Stimulated activated CD4-positive, alpha-beta T cell treated with anti-CD3 and anti-CD28 coated beads, Interleukin-15, amount 100 ng/mL, for 48 hours (primary cell): ENCODE data around the gene HEATR5A.
"Not testable (repeated sequence)": the region's sequence is repeated elsewhere in the genome, so short reads cannot be mapped to it uniquely, and the experiment has no call there.

ENCODE experiments used
- DNase-seq, 2 donors: peaks; one replicate each; pipeline ENCODE4 v3.0.0-alpha.2; 2020; ENCODE audit warnings: low read depth in 2 of 2

HEATR5A gene

DNA sequence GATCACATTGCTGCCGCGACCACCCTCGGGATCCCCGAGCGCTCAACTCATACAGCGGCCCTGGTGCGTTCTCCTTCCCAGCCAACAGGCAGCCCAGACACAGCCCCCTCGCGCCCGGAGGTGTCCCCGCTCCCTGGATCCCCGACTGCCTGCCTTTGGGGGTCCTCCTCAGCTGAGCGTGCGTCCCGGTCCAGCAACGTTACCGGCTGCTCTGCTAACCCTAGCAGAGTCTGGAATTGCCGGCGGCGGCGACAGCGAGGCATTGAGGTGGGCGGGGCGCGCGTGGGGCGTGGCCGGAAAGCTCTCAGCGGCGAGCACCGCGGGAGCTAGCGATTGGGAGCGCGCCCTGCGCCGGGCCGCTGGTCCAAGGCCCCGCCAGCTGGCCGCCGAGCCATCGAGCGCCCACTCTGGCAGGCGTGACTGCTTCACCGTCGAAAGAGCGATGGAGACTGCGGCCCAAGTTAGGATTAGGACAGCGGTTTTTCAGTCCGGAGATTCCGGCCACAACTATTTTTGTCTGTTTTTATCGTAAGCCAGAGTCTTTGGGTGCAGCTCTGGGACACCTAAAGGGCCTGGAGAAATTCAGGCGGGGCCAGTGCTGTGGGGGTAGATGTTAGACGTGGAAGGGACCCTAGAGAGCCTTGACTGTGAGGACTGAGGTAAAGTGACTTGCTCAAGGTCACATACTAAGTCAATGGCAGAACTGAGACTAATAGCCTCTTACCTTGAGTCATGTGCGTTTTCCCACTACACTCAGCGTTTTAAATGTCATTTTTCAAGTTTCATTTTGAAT is at the start of gene HEATR5A:
Gene HEATR5A, minus strand, starts transcription at position 232 of the 793 bp plus-strand sequence. CDS start 17,575 bp downstream, outside the sequence.
- peak; percentile 78 to 88 for DNase-seq

DNA sequence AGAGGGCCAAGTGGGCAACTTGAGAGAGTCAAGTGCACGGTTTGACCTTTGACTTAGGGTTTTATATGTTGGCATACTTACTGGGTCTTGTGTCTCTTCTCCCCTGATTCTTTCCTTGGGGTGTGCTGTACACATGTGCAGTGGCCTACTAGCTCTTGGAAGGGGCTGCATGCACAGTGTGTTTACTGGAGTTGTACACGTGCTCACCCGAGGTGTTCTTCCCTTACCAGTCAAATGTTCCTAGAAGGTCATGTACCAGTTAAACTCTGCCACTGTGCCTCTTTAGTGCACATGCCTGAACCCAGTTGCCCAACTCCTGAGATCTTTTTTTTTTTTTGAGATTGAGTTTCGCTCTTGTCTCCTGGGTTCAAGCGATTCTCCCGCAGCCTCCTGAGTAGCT is 46.2 kb upstream of the HEATR5A start:
- no peak for DNase-seq

DNA sequence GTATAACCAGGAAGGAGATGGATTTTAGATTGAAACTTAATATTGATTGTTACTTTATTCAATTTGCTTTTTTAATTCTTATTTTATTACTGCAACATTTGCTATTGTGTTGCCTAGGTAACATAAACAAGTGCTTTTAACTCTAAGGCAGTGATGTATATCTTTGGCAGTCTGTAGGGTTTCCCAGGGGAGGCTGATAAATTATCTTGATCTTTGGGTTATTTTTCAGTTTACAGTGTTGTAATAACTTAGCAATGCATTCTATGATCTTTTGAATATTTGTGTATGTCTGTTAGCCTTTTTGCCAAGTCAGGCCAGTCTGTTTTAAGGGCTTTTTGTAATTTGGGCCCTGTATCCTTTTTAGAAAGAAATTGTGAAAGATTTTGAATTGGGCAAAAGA is 44.8 kb upstream of the HEATR5A start:
- no peak for DNase-seq

DNA sequence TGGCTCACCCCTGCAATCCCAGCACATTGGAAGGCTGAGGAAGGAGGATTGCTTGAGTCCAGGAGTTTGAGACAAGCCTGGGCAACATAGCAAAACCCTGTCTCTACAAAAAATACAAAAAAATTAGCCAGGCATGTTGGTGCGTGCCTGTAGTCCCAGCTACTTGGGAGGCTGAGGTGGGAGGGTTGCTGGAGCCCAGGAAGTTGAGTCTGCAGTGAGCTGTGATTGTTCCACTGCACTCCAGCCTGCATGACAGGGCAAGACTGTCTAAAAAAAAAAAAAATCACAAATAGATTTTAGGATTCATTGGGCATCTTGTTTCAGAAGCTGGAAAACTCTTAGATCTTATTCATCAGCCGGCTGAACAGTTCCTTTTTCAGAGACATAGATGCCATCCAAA is 42.1 kb upstream of the HEATR5A start:
- not testable (repeated sequence) for DNase-seq

DNA sequence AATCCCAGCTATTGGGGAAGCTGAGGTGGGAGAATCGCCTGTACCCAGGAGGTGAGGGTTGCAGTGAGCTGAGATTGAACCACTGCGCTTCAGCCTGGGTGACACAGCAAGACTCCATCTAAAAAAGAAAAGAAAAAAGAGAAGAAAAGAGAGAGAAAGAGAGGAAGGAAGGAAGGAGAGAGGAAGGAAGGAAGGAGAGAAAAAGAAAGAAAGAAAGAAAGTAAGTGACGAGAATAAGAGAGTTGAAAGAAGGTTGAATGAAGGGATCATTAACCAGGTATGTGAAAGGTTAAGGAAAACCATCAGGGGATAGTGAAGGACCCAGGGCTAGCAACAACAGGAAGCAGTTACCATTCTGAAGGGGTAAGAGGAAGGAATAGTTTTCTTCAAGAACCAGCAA is 41.2 kb upstream of the HEATR5A start:
- no peak for DNase-seq

DNA sequence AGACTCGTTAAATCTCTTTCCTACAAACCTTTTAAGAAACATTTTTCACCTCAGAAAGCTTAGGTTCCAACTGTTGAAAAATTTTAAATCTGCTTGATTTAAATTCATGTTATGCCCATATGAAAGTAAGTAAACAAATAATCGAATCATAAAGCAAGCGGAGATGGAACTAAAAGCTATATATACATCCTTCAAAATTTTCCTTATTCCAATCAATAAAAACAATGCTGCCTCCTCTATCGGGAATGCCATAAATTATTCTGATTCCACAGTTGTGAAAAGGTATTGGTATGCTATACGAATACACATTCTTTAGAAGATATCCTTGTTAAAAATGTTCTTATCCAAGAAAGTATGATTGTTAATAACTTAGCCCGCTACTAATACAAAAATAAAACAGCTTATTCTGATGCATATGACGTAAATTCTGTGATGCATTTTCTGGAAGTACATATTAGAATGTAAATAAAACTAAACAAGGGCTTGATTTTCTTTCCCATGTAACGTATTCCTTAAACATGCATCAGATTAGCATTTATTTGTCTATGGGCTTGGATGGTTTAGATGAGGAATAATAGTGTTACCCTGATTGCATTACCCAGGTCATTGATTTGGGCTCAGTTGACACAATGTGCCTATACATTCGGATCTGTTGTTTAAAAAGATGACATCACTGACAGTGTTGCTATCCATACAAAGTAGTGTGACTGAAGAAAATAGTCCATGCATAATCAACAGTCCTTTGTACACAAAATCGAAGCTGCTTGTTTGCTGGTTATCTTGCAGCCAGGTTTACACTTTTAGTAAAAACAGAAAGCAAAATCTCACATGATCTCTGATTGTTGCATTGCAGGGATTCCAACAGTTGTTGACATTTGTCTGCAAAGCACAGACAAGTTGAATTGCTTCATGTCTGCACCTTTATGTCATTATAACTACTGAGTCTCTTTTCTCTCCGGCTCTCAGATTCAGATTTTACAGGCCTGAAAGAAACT is 37.6 kb upstream of the HEATR5A start:
- DNase-seq: no peak

DNA sequence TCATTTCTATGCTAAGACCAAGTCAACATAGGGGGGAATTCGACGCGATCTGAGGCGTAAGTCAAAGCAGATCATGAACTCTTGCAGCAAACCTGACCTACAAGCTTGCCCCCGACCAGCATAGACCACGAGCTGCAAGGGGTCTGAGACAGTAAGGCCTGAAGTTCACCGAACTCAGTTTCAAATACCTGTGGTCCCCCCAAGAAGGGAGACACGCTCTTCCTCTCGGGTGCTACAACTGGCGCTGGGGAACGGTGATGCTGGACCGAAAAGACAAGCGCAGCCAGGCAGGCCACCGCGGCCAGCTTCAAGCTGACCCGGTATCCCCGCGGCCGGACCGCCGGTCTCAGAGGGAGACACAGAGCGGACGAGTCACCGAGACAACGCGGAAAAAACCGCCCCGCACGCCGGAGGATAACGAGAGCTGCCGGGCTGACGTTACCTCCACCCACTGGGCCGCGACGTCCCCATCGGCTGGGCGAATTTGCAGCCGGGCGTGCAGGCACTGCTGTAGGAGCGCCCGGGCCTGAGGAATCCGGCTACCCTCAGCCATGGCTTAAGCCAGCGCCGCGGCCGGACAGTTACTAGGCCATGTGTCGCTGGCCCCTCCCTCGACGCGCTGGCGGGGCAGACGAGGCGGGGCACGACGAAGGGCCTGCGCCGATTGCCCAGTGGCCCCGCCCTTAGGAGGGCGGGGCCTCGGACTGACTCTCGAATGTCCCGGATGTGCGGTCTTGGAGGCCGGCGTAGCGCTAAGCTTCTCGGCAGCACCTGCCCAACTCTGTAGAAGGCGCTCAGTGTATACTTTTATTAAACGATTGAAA is 36.7 kb upstream of the HEATR5A start, which contains the start of gene DTD2:
Gene DTD2, minus strand, starts transcription at position 666 of the 824 bp plus-strand sequence. Its CDS starts 113 bp downstream, at position 553.
- peak; percentile 80 to 91 for DNase-seq

DNA sequence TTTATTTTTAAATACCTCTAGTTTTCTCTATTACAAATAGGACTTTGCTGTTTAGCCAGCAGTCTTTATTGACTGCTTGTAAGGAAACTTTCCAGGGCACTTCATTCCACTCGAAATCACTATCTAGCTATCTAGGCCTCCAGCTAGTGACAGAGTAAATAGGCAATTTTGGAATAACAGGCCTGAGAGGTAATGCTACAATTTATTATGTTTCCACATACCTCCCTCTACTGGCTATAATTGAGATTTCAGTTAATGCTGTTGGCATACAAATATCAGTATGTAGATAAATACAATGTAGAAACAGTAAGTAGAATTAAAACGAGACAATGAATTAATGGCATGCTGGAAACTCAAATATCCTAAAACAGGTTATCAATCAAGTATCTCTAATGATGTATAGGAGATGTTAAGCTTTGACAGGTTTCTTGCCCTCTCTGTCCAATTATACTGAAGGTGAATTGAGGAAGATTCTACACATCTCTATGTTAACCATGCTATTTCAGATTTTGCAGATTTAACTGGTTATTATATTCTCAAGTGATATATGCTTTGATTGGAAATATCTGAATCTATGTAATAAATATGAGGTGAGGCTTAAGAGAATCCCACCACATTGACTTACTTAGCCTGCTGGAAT is 29.7 kb upstream of the HEATR5A start:
- DNase-seq: no peak

DNA sequence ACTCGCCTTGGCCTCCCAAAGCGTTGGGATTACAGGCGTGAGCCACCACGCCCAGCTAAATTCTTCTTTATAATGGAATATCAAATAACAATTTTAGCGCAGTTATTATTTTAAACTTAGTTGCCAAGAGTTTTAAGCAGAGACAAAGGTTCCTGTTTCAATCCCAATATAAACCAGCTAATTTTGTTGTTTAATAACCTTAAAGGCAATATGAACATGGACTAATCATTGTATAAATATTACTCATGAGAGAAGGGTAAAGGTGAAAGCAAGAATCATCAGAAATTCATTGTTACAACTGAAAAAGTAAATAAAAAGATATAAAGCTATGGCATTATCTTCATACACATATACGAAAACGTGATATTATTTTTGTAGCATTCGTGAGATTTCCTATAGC is 28.8 kb upstream of the HEATR5A start:
- no peak for DNase-seq

DNA sequence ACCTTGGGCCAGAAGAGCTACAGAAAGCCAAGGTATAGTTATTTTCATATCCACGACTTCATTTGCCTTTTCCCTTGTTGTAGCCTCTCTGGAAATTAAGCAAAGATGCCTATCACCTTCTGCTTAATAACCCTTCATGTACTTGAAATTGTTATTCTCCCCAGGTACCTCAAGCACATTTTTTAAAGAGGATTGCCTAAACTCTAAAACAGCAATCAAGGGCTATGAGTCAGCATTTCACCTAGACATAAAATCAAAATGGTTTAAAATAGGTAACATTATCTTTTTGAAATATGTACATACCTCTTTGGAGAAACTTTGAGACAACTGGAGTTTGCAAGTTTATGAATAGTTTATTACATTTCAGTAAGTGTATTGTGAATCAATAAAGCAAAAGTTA is 25.4 kb upstream of the HEATR5A start:
- no peak for DNase-seq

DNA sequence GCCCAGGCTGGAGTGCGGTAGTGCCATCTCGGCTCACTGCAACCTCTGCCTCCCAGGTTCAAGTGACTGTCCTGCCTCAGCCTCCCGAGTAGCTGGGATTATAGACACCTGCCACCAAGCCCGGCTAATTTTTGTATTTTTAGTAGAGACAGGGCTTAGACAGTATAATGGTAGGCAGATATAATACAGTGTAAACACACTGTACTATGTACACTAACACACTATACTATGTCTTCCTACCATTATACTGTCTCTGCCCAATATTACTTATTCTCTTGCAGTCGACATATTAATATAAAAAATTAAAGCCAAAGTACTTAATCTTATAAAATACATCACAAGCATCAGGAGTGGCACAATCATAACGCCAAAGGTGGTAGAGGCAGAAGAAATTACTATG is 21.9 kb upstream of the HEATR5A start:
- no peak for DNase-seq

DNA sequence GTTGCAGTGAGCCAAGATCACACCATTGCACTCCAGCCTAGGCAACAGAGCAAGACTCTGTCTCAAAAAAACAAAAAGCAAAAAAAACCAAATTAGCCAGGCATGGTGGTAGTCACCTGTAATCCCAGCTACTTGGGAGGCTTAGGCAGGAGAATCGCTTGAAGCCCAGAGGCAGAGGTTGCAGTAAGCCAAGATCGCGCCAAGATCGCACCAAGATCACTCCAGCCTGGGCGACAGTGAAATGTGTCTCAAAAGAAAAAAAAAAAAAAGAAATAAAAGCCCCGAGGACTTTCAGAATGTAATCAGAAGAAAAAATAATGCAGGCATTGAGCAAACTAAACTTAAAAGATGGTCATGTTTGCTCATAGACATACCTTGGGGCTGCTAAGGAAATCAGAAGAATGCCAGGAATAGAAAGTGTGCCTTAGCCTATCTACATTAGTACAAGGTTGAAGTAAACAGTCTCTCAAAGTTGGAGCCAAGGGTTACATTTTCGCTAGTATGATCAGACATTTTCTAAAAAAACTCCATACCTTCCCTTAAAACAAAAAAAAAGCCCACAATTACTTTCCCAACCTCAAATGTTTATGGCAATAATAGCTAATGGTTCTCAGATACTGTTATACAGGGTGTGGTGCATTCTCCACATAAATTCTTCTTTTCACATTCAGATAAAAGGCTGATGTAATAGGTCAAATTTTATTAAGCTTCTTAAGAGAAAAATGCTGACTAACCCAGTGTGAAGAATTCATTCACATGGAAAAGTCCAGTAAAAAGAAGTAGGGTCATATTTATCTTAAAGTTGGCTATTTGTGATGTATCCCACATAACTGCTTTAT is 21.1 kb upstream of the HEATR5A start:
- DNase-seq: no peak

DNA sequence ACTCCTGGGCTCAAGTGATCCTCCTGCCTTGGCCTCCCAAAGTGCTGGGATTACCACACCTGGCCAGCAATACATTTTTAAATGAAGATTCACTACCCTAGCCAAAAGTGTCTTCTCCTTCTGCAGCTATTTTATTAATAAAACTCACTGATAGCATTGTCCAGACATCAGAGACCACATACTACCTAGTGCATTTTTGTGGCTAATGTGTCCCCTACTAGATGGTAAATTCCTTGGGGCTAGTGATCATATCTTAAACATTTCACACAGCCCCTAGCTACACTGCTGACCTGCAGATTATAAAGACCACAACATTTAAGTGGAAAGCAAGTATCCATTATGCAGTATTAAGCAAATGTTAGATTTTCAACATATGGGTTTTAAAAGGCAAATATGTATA is 19.9 kb upstream of the HEATR5A start:
- no peak for DNase-seq

DNA sequence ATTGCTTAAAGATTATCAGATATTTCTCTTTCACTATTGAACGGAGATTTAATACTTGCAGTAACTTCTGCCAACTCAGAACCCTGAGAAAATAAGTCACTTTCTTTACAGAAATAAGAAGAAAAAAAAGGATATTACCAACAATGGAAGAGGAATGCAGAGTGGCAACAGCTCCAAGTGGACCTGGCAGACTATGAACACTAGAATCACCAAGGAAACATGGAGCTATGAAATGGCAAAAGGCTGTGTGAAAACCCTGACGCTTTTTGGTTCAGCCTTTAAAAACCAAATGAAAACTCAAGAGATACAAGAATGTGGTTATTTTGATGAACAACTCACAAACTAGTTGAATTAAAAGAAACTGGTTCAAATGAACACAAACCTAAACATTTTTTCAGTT is 19.2 kb upstream of the HEATR5A start:
- DNase-seq: no peak

DNA sequence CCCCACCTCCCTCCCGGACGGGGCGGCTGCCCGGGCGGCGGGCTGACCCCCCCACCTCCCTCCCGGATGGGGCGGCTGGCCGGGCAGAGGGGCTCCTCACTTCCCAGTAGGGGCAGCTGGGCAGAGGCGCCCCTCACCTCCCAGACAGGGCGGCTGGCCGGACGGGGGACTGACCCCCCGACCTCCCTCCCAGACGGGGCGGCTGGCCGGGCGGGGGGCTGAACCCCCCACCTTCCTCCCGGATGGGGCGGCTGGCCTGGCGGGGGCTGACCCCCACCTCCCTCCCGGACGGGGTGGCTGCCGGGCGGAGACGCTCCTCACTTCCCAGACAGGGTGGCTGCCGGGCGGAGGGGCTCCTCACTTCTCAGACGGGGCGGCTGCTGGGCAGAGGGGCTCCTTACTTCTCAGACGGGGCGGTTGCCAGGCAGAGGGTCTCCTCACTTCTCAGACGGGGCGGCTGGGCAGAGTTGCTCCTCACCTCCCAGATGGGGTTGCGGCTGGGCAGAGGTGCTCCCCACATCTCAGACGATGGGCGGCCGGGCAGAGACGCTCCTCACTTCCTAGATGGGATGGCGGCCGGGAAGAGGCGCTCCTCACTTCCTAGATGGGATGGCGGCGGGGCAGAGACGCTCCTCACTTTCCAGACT is 16.8 kb upstream of the HEATR5A start:
- DNase-seq: not testable (repeated sequence)

DNA sequence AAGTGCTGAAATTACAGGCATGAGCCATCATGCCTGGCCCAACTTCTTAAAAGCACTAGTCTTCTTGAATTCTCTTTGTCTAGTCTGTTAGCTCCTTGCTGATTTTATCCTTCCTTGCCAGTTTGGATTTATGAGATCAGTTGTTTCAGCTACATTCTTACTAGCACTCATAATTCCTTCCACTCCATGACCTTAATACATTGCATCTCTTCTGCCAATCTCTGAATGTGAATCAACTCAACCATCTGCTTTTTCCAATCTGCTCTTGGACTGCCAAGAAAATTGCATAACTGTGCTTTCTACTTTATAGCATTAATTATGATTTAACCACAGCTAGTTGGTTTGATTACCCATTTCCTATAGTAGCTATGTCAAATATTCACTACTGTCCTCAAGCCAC is 14.9 kb upstream of the HEATR5A start:
- no peak for DNase-seq

DNA sequence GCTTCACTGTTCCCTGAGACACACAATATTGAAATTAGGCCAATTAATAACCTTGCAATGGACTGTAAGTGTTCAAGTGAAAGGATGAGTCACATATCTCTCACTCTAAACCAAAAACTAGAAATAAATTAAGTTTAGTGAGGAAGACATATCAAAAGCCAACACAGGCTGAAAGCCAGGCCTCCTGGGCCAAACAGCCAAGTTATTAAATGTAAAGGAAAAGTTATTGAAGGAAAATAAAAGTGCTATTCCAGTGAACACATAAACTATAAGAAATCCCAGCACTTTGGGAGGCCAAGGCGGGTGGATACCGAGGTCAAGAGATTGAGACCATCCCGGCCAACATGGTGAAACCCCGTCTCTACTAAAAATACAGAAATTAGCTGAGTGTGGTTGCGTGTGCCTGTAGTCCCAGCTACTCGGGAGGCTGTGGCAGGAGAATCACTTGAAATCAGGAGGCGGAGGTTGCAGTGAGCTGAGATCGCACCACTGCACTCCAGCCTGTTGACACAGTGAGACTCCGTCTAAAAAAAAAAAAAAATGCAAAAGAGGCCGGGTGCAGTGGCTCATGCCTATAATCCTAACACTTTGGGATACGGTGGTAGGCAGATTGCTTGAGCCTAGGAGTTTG is 10.4 kb upstream of the HEATR5A start:
- DNase-seq: no peak

DNA sequence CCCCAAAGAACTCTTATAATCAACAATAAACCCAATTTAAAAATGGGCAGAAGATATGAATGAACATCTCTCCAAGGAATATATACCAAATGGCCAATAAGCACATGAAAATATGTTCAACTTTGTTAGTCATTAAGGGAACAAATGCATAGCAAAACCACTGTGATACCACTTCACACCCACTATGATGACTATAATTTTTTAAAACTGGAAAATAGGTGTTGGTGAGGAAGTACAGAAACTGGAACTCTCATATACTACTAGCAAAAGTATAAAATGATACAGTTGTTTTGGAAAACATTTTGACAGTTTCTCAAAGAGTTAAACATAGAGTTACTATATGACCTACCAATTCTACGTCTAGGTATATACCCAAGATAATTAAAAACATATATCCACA is 9.4 kb upstream of the HEATR5A start:
- no peak for DNase-seq

DNA sequence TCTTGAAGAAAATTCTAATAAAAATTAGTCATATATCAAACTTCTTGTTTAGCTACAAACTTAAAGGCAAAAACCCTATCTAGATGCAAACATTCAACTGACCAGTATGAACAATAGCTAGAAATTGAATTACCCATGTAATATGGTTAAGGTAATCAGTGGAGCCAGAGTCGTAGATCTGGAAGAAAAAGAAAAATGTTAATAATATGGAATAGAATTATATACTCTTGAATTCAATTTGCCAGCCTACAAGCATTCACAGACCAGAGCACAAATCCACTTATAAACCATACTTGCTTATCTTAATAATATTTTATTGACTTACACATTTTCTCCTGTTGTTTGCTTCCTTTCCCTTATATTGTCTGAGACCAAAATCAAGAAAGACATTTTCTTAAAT is 7.7 kb upstream of the HEATR5A start:
- no peak for DNase-seq
